Stimulated activated CD8-positive, alpha-beta memory T cell treated with anti-CD3 and anti-CD28 coated beads, Interleukin-7, amount 100 ng/mL, for 48 hours (primary cell): ENCODE data around the gene IGF2BP3.
A peak's percentile ranks its signal among the peaks of the same experiment; 100 is the strongest.

Experiments
- DNase-seq, 2 donors: peaks; one replicate each; pipeline ENCODE4 v3.0.0-alpha.2; 2020; ENCODE audit warnings: low read depth in 1 of 2; ENCODE audit errors: extremely low read depth in 1 of 2

IGF2BP3 gene

DNA sequence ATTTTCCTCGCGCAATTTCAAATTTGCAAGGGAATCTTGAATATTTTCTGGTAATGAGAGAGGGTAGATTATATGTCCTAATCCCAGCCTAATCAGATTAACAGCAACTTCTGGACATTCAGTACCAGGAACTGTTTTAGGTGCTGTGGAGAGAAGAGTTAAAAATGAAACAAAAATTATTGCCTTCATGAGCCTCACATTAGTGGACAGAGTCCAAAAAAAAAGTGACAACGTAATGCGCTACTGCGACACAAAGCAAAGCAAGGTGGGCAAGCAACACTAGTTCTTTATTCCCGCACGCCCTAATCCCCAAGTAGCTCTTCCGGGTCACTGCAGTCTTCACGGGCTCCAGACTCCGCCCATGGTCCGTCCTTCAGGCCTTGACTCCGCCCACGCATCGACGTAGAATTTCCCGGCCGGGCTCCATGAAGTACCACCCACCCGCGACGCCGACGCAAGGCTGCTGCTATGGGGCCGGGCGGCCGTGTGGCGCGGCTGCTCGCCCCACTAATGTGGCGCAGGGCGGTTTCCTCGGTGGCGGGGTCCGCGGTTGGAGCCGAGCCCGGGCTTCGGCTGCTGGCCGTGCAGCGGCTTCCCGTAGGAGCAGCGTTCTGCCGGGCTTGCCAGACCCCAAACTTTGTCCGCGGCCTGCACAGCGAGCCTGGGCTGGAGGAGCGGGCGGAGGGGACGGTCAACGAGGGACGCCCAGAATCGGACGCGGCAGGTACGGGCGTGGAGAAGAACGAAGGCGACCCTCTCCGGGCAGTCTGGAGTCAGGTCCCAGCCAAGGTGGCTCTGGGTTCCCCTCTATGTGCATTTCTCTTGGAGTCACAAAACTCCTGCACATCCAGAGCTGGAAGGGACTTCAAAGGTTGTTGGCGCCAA lies 171.2 kb downstream of the IGF2BP3 start, which contains the start of gene MALSU1:
MALSU1 (plus strand) TSS at position 455 of the 885 bp plus-strand sequence; CDS start at position 469, 14 bp downstream.
- DNase-seq = peak; percentile 89 to 97

DNA sequence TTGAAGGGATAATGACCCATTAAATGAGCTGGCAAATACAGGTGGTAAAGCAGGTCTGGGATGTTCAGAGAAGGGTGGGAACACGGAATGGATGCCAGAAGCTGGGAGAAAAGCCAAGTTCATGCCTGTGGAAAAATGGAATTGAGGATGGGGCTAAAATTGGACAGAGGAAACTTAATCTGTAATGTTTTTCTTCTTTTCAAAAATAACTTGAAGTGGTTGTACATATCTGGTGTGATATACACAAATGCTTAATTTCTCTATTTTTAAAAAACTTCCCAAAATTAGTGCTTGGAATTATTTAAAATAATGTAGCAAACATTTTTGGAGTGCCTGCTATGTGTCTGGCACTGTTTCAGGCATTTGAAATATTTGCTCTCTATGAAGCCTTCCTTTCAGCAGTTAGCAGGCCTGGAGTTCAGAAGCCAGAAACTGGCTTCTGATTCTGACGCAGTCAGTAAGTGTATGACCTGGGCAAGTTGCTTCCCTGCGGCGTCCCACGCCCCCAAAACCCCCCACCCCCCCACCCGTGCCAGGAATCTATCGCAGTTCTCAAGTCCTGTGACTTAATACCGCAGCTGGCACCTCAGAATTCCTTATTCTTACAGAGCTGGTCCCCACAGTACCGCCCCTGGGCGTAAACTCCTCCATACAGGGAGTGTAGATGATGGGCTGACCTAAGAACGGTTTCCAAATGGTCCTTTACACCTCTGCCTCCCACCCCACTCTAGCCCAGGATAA lies 172.0 kb downstream of the IGF2BP3 start:
- no peak for DNase-seq

DNA sequence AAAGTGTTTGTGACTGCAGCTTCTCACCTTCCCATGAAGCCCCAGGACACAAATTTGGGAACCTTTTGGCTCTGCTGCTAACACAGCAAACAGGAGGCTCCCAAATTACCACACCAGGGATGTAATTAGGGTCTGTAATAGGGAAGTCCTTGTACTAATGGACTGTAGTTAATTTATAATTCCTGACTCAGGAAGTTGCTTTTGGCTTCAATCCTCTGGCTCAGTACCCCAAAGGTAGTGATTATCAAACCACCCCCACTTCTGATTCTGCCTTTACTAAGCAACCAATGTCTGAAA lies 174.9 kb downstream of the IGF2BP3 start:
- no peak for DNase-seq

DNA sequence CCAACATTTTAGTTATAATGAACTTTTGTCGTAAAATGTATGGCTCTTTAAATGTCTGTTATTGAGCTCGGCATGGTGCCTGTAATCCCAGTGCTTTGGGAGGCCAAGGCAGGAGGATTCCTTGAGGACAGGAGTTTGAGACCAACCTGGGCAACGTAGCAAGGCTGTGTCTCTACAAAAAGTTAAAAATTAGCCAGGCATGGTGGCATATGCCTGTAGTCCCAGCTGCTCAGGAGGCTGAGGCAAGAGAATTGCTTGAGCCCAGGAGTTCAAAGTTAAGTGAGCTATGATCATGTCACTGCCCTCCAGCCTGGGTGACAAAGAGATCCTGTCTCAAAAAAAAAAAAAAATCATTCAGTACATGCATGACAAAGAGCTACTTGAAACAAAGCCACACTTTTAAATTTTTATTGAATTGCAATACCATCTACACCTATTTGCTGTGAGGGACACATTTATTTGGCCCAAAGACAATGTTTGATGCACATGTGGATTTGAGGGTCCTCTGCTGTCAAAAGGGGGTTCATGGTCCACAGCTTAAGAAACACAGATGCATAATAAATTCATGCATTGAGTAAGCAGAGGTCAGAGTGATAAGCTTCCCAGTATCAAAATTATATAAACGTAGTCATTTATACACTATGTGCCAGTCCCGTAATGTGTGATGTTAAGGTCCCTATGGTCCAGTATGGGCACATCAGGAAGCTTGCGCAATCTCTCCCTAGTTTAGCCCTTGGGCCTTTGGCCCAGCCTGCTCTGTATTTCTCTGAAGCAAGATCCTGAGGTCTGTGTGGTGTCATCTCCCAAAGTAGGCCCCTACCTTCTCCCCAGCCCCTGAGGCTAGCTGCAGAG lies 175.5 kb downstream of the IGF2BP3 start:
- DNase-seq = no peak

DNA sequence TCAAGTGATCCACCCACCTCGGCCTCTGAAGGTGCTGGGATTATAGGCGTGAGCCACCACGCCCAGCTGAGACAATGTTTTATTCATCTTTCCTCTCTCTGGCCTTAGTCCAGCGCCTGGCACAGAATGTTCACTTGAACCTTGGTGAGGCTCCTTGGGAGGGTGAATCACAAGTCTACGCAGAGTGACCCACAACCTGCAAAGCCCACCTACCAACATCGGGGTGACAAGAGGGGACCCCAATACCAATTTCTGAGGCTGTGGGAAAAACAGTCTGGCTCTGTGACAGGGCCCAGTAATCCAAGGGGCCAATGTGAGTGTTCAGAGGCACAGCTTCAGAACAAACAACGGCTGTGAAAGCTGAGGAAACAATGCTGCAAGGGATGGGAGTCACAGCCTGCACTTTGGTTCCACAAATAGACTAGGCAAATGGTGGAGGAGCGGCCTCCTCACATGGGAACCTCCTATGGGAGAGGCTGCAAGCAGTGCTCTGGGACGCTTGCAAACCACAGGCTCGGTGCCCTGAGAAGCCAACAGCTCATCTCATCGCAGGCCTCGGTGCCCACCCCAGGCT lies 176.7 kb downstream of the IGF2BP3 start:
- no peak for DNase-seq

DNA sequence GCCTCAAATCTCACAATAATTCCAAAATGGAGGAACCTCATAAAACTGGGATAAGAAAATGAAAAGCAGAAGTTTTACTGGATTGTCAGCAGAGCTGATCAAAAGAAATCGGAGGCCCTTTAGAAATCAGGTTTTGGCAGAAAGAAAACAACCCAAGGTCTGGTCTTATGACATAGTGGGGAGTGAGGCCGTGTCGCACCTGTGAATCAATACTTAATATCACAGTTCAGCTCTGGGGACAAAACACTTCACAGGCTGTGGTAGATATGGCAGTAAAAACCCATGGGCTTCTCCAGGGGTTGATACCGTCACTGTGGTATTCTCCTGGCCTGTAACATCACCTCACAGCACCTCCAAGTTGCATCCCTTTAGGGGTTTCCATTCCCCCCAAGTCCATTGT lies 177.7 kb downstream of the IGF2BP3 start:
- DNase-seq = no peak

DNA sequence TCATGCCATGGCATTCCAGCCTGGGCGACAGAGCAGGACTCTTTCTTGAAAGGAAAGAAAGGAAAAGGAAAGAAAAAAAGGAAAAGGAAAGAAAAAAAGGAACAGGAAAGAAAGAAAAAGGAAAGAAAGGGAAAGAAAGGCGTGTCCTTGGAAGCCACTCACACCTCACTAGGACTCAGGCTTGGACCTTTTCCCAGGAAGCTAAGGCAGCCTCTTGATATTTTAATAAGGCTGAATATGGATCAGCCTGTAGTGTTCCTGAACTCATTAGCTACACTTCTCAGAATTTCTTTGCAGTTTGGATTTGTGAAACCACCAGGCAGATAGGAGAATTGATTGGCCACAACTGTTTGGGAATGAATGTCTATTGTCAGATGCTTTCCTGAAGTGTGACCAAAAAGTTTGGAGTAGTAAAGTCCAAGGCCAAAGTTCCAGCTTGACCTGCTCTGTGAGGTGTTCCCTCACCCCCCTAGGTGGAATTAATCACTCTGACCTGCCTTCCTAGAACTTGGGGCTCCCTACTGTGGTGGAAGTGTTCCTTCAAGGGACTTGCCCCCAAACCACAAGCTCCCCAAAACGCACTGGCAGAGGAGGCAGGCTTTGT lies 178.2 kb downstream of the IGF2BP3 start:
- DNase-seq = no peak

DNA sequence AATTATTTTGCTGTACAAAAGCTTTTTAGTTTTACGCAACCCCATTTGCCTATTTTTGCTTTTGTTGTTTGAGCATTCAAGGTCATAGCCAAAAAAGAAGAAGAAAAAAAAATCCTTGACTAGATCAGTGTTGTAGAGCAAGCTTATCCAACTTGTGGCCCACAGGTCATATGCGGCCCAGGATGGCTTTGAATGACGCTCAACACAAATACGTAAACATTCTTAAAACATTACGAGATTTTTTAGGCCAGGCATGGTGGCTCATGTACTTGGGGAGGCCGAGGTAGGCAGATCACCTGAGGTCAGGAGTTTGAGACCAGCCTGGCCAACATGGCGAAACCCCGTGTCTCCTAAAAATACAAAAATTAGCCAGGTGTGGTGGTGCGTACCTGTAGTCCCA lies 179.3 kb downstream of the IGF2BP3 start:
- no peak for DNase-seq

DNA sequence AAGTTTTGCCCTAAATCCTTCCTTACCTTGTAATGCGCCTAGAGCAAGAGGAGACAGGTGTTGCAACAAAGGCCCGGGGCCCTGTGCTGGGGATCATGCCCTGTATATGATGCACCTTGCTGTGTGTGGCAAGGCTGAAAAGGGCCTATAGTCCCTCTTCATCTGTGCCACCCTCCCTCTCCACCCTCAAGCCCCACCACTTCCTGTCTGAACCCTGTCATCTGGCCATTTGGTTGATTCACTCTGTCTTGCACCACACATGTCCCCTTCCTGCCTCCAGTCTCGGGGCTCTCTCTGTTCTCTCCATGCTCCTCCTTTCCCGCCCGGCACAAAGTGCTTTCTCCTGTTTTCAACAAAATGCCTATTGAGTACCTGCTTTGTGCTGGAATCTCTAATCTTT lies 182.7 kb downstream of the IGF2BP3 start:
- DNase-seq = no peak

DNA sequence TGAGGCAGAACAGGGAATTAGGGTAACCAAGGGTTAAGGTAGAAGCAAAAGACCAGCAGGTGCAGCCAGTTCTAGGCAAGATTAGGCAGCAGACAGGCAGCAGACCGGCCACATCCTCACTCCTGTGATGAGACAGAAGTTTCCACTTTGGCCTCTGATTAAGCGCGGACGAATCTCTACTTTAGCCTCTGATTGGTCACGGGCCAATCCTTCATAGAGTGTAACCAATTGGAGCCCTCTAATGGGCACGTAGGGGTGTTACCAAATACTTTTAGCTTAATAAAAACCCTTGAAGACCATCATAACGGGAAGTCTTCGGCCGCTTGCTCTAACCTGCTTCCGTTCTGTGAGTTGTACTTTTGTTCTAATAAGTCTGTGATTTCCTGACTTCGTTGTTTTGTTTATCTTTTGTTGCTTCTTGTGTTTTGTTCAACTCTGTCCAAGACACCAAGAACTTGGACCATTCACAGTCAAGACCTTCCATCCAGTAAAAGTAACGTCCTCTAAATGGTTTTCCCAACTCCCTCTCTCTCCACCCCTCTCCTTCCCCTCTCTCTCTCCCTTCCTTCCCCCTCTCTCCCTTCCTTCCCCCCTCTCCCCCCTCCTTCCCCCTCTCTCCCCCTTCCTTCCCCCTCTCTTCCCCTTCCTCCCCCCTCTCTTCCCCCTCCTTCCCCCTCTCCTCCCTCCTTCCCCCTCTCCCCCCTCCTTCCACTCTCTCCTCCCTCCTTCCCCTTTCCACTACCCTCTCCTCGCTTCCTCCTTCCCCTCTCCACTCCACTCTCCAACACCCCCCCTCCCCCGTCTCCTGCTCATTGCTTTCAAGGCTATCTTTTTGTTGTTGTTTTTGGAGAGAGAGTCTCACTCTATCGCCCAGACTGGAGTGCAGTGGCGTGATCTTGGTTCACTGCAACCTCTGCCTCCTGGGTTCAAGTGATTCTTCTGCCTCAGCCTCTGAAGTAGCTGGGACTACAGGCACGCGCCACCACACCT lies 184.3 kb downstream of the IGF2BP3 start:
- no peak for DNase-seq

DNA sequence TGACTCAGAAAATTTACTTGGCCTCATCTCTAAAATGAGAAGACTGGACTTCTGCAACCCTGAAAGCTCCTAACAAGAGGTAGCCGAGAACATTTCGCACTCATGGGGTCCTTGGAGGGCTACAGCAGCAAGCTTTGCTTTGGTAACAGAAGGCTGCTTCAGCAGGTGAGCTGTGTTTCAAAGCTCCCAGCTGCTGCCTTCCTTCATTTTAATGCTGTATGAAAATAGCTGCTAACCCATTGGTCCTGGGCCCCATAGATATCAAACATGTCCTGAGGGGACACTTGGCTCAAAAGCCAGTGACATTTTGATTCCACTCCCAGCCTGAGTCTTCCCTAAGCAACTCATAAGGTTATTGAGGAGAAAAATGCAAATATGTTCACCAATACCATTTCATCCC lies 185.4 kb downstream of the IGF2BP3 start:
- no peak for DNase-seq

DNA sequence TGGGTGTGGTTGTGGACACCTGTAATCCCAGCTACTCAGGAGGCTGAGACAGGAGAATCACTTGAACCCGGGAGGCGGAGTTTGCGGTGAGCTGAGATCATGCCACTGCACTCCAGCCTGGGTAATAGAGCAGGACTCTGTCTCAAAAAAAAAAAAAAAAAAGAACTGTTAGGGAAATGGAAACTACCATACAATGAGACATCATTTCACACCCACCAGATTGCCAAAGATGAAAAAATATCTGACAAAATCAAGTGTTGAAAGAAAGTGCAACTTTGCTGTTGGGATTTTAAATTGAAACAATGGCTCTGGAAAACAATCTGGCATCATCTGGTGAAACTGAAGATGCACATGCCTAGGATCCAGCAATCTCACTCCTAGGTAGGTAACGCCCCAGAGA lies 187.2 kb downstream of the IGF2BP3 start:
- DNase-seq = no peak

DNA sequence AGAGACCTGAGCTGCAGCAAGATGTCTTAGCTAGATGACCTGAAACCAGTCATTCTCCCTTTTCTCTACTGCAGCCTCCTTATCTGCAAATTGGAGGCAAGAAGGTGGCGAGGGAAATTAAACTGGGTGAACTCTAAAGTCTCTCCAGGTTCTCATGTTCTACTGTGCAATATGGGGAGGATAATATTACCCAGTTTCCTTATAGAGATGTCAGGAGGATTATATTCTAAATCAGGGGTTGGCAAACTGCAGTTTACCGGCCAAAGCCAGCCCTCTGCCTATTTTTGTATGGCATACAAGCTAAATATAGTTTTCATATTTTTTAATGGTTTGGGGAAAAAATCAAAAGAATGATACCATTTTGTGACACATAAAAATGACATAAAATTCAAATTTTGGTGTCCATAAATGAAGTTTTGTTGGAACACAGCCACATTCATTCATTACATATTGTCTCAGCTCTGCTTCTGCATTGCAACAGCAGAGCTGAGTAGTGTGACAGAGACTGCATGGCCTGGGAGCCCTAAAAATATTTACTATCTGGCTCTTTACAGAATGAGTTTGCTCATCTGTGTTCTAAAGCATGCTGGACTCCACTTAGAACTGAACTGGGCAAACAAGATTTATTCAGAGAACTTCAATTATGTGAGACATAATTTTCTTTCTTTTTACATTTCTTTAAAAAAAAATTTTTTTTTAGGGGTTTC lies 190.3 kb downstream of the IGF2BP3 start:
- no peak for DNase-seq

DNA sequence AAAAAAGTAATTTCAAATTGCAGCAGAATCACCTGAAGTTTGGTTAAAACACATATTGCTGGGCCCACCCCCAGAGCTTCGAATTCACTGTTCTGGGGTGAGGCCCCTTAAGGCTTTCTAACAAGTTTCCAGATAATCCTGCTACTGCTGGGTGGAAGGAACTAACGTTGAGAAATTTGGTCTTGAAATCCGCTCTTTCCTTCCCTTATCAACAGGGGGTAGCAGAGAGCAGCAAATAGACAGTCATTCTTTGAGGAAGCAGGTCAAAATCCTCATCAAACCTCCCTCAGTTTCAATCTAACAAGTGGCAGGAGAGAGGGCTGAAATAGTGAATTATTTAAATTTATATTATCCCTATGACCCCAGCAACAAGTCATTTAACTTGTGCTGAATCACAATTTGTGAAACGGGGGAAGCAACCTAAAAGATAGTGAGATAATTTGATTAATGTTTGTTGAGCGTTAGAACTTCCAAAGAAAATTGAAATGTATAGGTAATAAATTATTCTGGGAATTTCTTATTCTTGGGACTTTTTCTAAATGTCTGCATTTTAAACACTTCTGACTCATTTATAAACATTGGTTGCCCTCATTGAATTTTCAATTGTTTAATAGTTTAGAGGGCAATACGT lies 192.8 kb downstream of the IGF2BP3 start:
- no peak for DNase-seq

DNA sequence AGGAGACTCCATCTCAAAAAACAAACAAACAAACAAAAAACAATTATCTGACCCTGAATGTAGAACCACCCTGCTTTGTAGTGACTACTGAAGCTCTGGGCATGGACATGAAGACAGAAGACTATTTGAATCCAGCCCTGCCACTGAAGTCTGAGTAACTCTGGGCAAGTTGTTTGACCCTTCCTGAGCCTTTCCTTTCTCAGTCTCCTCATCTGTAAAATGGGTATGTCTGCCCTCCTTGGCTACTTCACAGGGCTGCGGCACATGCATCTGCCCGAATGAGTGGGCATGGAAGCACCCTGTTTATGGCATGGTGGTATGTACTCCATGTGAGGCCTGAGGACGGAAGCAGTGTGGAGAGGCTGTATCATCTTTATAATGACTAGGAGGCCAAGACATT lies 193.3 kb downstream of the IGF2BP3 start:
- DNase-seq = no peak

DNA sequence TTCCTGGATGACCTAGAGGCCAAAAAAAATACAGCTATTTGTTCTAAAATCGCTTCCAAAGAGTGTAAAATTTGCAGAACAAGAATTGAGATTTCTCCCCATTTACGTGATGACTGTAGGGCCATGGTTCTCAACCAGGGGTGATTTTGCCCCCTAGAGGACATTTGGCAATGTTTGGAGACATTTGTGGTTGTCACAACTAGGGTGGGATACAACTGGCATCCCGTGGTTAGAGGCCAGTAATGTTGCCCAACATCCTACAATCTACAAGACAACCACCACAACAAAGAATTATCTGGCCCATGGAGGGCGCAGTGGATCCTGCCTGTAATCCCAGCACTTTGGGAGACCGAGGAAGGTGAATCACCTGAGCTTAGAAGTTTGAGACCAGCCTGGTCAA lies 193.9 kb downstream of the IGF2BP3 start:
- no peak for DNase-seq

DNA sequence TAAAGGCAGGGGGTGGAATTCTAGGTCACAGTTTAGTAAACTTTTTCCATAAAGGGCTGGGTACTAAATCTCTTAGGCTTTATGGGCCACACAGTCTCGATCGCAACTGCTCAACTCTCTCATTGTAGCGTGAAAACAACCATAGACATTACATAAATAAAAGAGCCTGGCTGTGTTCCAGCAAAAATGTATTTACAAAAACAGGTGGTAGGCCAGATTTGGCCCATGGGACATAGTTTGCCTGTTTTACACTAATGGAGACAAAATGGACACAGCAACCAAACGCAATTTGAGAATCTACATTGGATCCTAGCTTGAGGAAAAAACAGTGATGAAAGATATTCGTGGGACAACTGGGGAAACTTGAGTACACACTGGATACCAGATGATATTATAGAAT lies 194.4 kb downstream of the IGF2BP3 start:
- no peak for DNase-seq

DNA sequence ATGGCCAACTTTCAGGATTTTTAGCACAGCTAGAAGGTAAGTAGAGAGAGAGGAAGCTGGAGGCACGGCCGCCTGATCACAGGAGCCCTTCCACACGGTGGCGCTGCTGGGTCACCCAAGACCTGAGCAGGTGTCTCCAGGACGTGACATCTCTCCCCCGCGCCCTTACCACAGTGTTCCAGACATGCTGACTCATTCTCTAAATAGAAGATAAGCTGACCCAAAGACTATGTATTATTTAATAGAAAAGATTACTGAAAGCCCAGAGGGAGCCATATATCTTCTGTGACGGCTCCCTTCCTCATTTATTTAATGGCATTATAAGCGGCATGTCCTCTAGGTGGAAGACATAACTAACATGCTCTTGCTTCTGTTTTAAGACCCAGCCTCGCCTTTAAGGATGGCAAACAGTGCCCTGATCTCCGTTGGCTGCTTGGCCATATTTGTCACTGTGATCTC lies 197.1 kb downstream of the IGF2BP3 start:
- DNase-seq = peak; percentile 71 to 89
